ENCODE data around the gene GTF2E1.

GTF2E1 gene

DNA sequence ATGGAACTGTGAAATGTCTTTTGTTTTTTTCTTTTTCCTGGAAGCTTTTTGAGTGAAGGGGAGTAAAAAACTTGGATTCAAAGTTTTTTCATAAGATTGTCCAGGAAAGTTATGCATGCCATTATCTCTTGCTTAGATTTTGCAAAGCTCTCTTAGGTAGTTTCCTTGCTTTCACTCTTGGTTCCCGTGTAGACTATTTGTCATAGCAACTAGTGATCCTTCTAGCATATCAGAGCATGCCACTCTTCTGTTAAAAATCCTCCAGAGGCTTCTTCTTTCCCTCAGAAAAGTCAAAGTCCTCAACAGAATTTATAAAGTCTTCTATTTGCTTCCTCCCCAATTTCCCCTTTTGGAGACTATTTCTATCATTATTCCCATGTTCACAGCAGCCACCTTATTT, 21.1 kb downstream of the GTF2E1 start:
- no peak for DNase-seq (ENCODE audit: low read depth)
- TF ChIP-seq, protein P1, sequence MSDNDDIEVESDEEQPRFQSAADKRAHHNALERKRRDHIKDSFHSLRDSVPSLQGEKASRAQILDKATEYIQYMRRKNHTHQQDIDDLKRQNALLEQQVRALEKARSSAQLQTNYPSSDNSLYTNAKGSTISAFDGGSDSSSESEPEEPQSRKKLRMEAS (IDR thresholded peaks at IDR 0.05; ENCODE audit: low read depth, low read length), result no peak
- TF ChIP-seq, protein P2, sequence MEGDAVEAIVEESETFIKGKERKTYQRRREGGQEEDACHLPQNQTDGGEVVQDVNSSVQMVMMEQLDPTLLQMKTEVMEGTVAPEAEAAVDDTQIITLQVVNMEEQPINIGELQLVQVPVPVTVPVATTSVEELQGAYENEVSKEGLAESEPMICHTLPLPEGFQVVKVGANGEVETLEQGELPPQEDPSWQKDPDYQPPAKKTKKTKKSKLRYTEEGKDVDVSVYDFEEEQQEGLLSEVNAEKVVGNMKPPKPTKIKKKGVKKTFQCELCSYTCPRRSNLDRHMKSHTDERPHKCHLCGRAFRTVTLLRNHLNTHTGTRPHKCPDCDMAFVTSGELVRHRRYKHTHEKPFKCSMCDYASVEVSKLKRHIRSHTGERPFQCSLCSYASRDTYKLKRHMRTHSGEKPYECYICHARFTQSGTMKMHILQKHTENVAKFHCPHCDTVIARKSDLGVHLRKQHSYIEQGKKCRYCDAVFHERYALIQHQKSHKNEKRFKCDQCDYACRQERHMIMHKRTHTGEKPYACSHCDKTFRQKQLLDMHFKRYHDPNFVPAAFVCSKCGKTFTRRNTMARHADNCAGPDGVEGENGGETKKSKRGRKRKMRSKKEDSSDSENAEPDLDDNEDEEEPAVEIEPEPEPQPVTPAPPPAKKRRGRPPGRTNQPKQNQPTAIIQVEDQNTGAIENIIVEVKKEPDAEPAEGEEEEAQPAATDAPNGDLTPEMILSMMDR (IDR thresholded peaks at IDR 0.05; ENCODE audit: low read depth, low read length), result no peak
- no peak for TF ChIP-seq MYC (IDR thresholded peaks at IDR 0.05; ENCODE audit: low read depth, low read length)
- TF ChIP-seq POLR2A (IDR thresholded peaks at IDR 0.05; ENCODE audit: extremely low read depth, insufficient read length), result no peak
- no peak overlapping the region for H3K4me3 ChIP-seq (ENCODE audit: low read depth, low read length)

DNA sequence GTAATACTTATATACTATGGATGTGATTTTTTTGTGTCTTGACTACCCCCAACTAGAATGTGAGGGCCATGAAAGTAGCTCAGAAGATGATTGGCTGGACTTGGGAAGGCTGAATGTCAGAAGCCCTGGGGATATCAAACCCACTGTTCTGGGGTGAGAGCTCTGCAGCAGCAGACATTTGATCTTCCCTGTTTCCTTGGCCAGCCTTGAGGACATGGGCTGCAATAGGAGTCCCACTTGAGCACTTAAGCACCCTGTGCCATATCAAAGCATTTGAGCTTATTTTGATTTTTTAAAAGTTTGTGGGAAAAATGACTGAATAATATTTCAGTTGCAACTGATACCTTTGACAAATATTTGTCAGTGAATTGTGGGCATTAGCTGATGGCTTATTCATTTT, 21.7 kb downstream of the GTF2E1 start:
- no peak overlapping the region for H3K4me3 ChIP-seq (ENCODE audit: low read depth, low read length)
- TF ChIP-seq POLR2A (IDR thresholded peaks at IDR 0.05; ENCODE audit: extremely low read depth, insufficient read length) (no peak), MYC (IDR thresholded peaks at IDR 0.05; ENCODE audit: low read depth, low read length) (no peak)
- TF ChIP-seq, protein P2 (IDR thresholded peaks at IDR 0.05; ENCODE audit: low read depth, low read length), result no peak
- TF ChIP-seq, protein P1 (IDR thresholded peaks at IDR 0.05; ENCODE audit: low read depth, low read length), result no peak
- DNase-seq (ENCODE audit: low read depth), result no peak

DNA sequence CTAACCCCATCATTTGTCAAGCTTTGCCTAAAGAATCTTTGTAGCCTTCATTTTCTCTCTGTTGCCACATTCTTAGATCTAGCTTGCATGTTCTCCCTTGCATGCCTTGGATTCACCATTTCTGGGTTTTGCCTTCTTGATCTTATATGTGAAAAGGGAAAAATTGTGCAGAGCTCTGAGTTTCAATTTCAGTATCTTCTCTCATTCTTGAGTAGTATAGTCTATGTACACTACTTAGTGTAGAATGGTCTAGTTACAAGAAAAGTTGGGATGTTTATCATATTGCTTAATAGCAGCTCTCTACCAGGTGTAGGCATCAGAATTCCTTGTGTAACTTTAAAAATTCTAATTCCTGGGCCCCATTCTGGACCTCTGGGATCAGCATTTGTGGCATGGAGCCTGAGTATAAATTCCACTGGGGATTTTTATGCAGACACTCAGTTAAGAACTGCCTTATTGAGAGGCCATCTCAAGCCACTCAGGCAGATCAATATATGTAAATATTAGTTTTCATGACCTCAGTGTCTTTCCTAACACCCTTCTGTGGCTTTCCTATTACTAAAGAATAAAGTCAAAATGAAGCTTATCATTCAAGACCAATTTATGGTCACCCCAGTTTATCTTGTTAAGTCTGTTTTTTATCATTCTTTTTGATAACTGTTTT, 23.4 kb downstream of the GTF2E1 start:
- H3K4me3 ChIP-seq (ENCODE audit: low read depth, low read length), result no peak overlapping the region
- DNase-seq (ENCODE audit: low read depth), result no peak
- TF ChIP-seq, protein P1 (IDR thresholded peaks at IDR 0.05; ENCODE audit: low read depth, low read length), result no peak
- TF ChIP-seq, protein P2 (IDR thresholded peaks at IDR 0.05; ENCODE audit: low read depth, low read length), result no peak
- no peak for TF ChIP-seq POLR2A (IDR thresholded peaks at IDR 0.05; ENCODE audit: extremely low read depth, insufficient read length)

DNA sequence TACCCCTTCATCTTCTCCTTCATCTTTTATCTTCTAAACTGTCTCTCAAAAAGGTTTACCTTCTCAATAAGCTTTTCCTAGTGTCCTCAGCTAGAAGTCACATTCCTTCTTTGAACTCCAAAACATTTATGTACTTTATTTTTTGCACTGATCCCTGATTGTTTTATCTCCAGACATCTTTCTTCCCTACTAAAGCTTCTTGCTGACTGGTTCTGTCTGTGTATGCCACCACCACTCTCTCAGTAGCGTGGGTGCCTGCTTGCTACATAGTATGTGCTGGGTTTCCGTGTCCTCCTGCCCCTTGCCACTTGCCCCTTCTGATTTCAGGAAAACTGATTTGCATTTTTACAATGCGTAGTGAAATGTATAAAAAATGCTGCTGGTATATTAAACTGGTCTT, 24.0 kb downstream of the GTF2E1 start:
- TF ChIP-seq MYC (IDR thresholded peaks at IDR 0.05; ENCODE audit: low read depth, low read length) (no peak), POLR2A (IDR thresholded peaks at IDR 0.05; ENCODE audit: extremely low read depth, insufficient read length) (no peak)
- TF ChIP-seq, protein P2 (IDR thresholded peaks at IDR 0.05; ENCODE audit: low read depth, low read length), result no peak
- TF ChIP-seq, protein P1 (IDR thresholded peaks at IDR 0.05; ENCODE audit: low read depth, low read length), result no peak
- no peak for DNase-seq (ENCODE audit: low read depth)
- no peak overlapping the region for H3K4me3 ChIP-seq (ENCODE audit: low read depth, low read length)

DNA sequence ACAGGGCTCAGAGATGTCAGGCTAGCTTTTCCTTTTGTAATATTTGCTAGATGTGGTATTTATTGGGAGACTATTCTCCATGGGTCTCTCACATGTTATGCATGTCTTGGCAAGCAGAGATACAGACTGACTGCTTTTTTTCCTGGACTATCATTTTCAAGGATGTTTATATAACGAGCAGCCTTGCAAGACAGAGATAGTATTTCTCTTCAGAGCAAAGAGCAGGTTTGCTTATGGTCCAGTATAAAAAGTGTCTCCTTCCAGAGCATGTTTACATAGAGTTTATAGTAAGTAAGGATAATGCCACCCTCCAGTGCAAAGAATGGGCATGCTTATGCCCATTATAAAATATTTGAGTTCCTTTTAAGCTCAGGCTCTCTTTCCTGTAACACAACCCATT, 24.6 kb downstream of the GTF2E1 start:
- TF ChIP-seq, protein P2 (IDR thresholded peaks at IDR 0.05; ENCODE audit: low read depth, low read length), result no peak
- TF ChIP-seq, protein P1 (IDR thresholded peaks at IDR 0.05; ENCODE audit: low read depth, low read length), result no peak
- TF ChIP-seq POLR2A (IDR thresholded peaks at IDR 0.05; ENCODE audit: extremely low read depth, insufficient read length), result no peak
- no peak for TF ChIP-seq MYC (IDR thresholded peaks at IDR 0.05; ENCODE audit: low read depth, low read length)
- H3K4me3 ChIP-seq (ENCODE audit: low read depth, low read length), result no peak overlapping the region
- no peak for DNase-seq (ENCODE audit: low read depth)

Data from NB4 (cell line).